Measurements from ENCODE around the gene PLSCR4. TPM values are rescaled to one million over a fixed set of nuclear protein-coding genes. Genes with fewer than 3 reads are reported as not detected.

The PLSCR4 gene
- total RNA-seq, 1 donor from 2014 or later, result 11.3 TPM

DNA sequence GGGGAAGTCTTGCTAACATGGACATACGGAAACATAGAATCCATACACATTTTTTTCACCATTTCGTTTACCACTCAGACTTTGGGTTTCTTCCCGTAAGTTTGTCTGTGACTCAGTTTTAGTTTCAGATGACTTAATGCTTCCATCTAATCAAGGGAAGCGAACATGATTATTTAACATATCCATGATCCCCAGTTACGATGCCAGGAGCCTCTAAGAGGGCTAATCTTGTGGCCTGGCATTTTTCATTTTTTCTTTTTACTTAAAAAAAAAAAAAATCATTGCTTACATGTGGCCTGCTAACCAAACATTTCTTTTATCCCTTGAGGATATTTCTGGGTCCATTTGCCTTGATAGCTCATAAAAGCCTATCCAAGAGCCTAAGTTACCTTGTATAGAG, 69.7 kb downstream of the PLSCR4 start:
- no peak for DNase-seq (ENCODE audit: low spot score)
- Mint-ChIP-seq H3K4me3 (ENCODE audit: unreplicated experiment) (no peak overlapping the region), H3K27me3 (ENCODE audit: unreplicated experiment) (no peaks in the 10 kb centered on the region), H3K4me1 (ENCODE audit: unreplicated experiment) (no peaks in the 10 kb centered on the region), H3K27ac (ENCODE audit: unreplicated experiment) (no peak overlapping the region), H3K9me3 (ENCODE audit: unreplicated experiment) (no peaks in the 10 kb centered on the region), H3K36me3 (ENCODE audit: low read depth, unreplicated experiment) (no peaks in the 10 kb centered on the region)
- TF ChIP-seq, protein P1, sequence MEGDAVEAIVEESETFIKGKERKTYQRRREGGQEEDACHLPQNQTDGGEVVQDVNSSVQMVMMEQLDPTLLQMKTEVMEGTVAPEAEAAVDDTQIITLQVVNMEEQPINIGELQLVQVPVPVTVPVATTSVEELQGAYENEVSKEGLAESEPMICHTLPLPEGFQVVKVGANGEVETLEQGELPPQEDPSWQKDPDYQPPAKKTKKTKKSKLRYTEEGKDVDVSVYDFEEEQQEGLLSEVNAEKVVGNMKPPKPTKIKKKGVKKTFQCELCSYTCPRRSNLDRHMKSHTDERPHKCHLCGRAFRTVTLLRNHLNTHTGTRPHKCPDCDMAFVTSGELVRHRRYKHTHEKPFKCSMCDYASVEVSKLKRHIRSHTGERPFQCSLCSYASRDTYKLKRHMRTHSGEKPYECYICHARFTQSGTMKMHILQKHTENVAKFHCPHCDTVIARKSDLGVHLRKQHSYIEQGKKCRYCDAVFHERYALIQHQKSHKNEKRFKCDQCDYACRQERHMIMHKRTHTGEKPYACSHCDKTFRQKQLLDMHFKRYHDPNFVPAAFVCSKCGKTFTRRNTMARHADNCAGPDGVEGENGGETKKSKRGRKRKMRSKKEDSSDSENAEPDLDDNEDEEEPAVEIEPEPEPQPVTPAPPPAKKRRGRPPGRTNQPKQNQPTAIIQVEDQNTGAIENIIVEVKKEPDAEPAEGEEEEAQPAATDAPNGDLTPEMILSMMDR (IDR thresholded peaks at IDR 0.05; ENCODE audit: unreplicated experiment), result no peak

DNA sequence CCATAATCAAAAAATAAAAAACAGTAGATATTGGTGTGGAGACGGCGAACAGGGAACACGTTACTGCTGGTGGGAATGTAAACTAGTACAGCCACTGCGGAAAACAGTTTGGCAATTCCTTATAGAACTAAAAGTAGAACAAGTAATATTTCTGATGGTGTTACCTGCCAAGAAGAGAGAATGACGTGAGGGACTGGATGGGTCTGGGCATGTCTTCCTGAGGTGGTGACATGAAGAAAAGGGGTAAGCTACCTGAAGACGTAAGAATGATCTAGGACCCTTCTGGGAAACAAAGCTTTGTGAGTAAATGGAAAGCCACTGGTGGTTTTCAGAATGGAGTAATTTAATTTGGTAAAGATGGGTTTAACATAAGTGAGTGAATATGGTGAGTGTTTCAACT, 70.5 kb downstream of the PLSCR4 start:
- TF ChIP-seq, protein P1 (IDR thresholded peaks at IDR 0.05; ENCODE audit: unreplicated experiment), result no peak
- Mint-ChIP-seq H3K4me3 (ENCODE audit: unreplicated experiment) (no peak overlapping the region), H3K4me1 (ENCODE audit: unreplicated experiment) (no peaks in the 10 kb centered on the region), H3K27ac (ENCODE audit: unreplicated experiment) (no peak overlapping the region), H3K27me3 (ENCODE audit: unreplicated experiment) (no peaks in the 10 kb centered on the region), H3K36me3 (ENCODE audit: low read depth, unreplicated experiment) (no peaks in the 10 kb centered on the region), H3K9me3 (ENCODE audit: unreplicated experiment) (no peaks in the 10 kb centered on the region)
- no peak for DNase-seq (ENCODE audit: low spot score)

DNA sequence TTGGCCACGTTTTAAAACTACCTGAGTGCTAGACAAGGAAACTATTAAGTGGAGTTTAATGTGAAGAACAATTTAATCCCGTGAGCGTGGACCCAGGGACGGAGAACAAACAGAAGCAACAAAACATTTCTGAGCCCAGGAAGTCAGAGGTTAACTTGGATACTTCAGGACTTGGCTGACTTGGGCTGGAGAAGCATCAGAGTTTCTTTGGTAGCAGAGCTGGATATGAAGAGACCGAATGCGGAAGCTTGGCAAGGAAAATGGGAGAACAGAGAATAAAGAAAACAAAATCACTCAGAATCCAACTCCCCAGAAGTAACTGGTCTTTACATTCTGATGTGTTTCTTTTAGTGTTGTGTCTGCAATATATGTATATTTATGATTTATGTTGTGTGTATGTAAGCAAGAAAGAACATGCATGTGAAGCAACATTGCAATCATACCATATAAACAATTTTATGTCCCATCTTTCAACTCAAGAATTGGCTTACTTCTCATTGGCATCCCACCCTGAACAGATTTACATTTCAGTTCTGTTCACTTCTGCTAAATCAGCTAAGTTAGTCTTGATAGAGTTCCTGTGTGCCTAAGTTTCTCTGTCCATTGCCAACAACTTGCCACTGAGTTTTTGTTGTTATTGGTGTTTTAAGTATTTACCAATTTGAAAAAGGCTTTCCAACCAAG, 72.8 kb downstream of the PLSCR4 start:
- Mint-ChIP-seq H3K9me3 (ENCODE audit: unreplicated experiment) (no peaks in the 10 kb centered on the region), H3K4me1 (ENCODE audit: unreplicated experiment) (no peaks in the 10 kb centered on the region), H3K27me3 (ENCODE audit: unreplicated experiment) (no peaks in the 10 kb centered on the region), H3K27ac (ENCODE audit: unreplicated experiment) (no peak overlapping the region), H3K4me3 (ENCODE audit: unreplicated experiment) (no peak overlapping the region), H3K36me3 (ENCODE audit: low read depth, unreplicated experiment) (no peaks in the 10 kb centered on the region)
- DNase-seq (ENCODE audit: low spot score), result no peak
- TF ChIP-seq, protein P1 (IDR thresholded peaks at IDR 0.05; ENCODE audit: unreplicated experiment), result no peak

DNA sequence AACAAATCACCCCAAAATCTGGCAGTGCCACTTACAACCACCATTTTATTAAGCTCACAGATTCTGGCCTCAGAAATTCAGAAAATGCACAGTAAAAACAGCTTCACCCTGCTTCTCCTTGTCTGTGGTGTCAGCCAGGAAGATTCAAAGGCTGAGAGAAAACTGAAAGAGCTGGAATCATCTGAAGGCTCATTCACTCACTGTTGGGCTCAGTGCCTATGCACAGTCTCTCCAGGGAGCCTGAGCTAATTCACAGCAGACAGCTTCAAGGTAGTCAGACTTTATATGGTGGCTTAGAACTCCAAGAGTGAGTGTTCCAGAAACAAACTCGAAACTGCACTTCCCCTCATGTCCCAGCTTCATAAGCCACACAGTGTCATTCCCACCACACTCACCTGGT, 73.4 kb downstream of the PLSCR4 start:
- Mint-ChIP-seq H3K4me3 (ENCODE audit: unreplicated experiment) (no peak overlapping the region), H3K27ac (ENCODE audit: unreplicated experiment) (no peak overlapping the region), H3K36me3 (ENCODE audit: low read depth, unreplicated experiment) (no peaks in the 10 kb centered on the region), H3K9me3 (ENCODE audit: unreplicated experiment) (no peaks in the 10 kb centered on the region), H3K4me1 (ENCODE audit: unreplicated experiment) (no peaks in the 10 kb centered on the region), H3K27me3 (ENCODE audit: unreplicated experiment) (no peaks in the 10 kb centered on the region)
- no peak for DNase-seq (ENCODE audit: low spot score)
- TF ChIP-seq, protein P1 (IDR thresholded peaks at IDR 0.05; ENCODE audit: unreplicated experiment), result no peak

GRCh38 chr3:146177072-146177471, 73.8 kb downstream of the PLSCR4 start:
- no peaks in the 10 kb centered on the region for H3K36me3 Mint-ChIP-seq (ENCODE audit: low read depth, unreplicated experiment)
- H3K27me3 Mint-ChIP-seq (ENCODE audit: unreplicated experiment), result no peaks in the 10 kb centered on the region
- no peaks in the 10 kb centered on the region for H3K9me3 Mint-ChIP-seq (ENCODE audit: unreplicated experiment)
- no peak for DNase-seq (ENCODE audit: low spot score)
- no peak overlapping the region for H3K27ac Mint-ChIP-seq (ENCODE audit: unreplicated experiment)
- no peak overlapping the region for H3K4me3 Mint-ChIP-seq (ENCODE audit: unreplicated experiment)
- TF ChIP-seq, protein P1 (IDR thresholded peaks at IDR 0.05; ENCODE audit: unreplicated experiment), result no peak
- no peaks in the 10 kb centered on the region for H3K4me1 Mint-ChIP-seq (ENCODE audit: unreplicated experiment)
